GM08714 (cell line): ENCODE measurements around the gene NFATC3.
"Not testable (repeated sequence)": the region's sequence is repeated elsewhere in the genome, so short reads cannot be mapped to it uniquely, and the experiment has no call there.

Source experiments
- H3K4me3 ChIP-seq: fragments of 200-500 bp; sonication (Bioruptor generic); 2 replicates; pipeline ENCODE4 v1.5.1; 2014; ENCODE audit warnings: mild to moderate bottlenecking, low read length, inconsistent platforms
- ZNF274 ChIP-seq: IDR thresholded peaks from 2 replicates; pipeline ENCODE4 v1.6.1; 2012; ENCODE audit warnings: mild to moderate bottlenecking, low read depth, low read length

The NFATC3 gene

GRCh38 chr16:68136515-68136914, 51.3 kb downstream of the NFATC3 start:
- no peak overlapping the region for H3K4me3 ChIP-seq
- TF ChIP-seq ZNF274, result no peak

DNA sequence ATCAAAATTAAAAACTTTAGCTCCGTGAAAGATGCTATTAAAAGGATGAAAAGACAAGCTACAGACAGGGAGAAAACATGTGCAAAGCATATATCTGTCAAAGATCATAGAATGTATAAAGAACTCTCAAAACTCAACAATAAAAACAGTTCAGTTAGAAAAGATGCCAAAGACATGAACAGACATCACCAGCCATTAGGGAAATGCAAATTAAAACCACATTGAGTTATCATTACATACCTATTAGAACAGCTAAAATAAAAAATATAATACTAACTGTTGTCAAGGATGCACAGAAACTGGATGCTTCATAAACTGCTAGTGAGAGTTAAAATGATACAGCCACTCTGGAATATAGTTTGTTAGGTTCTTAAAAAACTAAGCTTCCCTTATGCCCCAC, 58.8 kb downstream of the NFATC3 start:
- H3K4me3 ChIP-seq, result no peak overlapping the region
- no peak for TF ChIP-seq ZNF274

- TF ChIP-seq ZNF274, result no peak
- H3K4me3 ChIP-seq, result no peak overlapping the region
These were observed 61.4 kb downstream of the NFATC3 start for GRCh38 chr16:68146585-68146984.

GRCh38 chr16:68147444-68147843, 62.3 kb downstream of the NFATC3 start:
- TF ChIP-seq ZNF274, result no peak
- no peak overlapping the region for H3K4me3 ChIP-seq

DNA sequence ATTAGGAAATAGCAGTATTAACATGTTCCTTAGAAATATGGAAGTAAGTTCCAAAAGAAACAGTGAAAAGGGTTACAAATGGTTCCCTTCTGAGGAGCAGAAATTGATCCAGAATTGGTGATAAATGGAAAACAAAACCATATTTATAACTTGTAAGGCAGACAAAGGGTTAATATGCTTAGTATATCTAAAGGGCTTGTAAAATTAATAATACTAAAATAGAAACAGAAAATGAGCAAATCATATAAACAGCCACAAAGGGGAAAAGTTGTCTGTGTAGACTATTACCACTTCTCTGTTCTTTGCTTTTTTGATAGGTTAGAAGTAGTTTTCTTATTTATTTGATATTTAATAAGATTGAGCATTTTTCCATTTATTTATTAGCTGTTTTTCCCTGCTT, 64.4 kb downstream of the NFATC3 start:
- no peak for TF ChIP-seq ZNF274
- no peak overlapping the region for H3K4me3 ChIP-seq

GRCh38 chr16:68155425-68155824, 70.3 kb downstream of the NFATC3 start:
- no peak for TF ChIP-seq ZNF274
- H3K4me3 ChIP-seq, result no peak overlapping the region

GRCh38 chr16:68162413-68162812, 77.2 kb downstream of the NFATC3 start:
- H3K4me3 ChIP-seq, result no peak overlapping the region
- TF ChIP-seq ZNF274, result no peak

DNA sequence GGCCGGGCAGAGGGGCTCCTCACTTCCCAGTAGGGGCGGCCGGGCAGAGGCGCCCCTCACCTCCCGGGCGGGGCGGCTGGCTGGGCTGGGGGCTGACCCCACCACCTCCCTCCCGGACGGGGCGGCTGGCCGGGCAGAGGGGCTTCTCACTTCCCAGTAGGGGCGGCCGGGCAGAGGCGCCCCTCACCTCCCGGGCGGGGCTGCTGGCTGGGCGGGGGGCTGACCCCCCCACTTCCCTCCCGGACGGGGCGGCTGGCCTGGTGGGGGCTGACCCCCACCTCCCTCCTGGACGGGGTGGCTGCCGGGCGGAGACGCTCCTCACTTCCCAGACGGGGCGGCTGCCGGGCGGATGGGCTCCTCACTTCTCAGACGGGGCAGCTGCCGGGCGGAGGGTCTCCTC, 78.1 kb downstream of the NFATC3 start:
- not testable (repeated sequence) for H3K4me3 ChIP-seq

- no peak overlapping the region for H3K4me3 ChIP-seq
- no peak for TF ChIP-seq ZNF274
These were observed 81.1 kb downstream of the NFATC3 start for GRCh38 chr16:68166264-68166663.

DNA sequence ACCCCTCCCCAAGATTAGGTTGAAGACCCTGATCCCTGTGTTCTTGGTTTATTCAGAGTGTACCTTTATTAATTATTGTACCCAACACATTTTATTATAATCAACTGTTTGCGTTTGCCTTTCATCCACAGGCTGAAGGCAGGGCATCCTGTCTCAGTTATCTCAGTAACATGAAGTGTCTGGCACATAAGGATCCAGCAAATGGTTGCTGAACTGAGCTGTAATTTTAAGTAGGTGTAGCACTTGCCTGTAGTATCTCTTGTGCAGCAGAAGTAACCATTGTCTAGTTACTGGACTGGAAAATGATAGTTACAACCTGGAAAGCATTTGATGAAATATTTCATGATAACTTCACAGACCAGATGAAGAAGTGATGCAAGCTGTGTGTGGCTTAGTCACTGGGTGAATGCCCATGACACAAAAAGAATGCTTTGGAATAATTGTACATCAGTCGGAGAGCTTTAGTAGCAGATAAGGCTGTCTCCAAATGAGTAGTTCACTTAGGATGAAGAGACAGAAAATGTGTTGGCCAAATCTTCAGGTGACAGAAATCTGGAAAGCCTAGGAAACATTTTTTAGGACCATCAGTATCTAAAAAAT, 94.1 kb downstream of the NFATC3 start:
- no peak for TF ChIP-seq ZNF274
- no peak overlapping the region for H3K4me3 ChIP-seq

DNA sequence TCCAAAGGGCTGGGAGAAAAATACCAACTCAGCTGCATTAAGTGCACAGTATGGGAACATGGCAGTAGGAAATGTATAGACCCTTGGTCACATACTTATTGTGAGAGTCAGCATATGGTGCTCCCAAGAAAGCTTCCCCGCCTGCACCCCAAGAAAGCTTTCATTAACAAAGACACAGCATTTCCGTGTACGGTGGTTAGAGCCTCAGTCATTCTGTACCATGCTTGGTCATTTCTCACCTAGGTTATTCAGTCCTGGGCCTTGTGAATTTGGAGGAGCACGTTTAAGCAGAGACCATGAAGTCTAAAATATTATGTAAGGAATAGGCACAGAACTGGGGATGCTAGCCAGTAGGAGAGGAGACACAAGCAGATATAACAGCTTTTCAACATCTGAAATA, 94.7 kb downstream of the NFATC3 start:
- H3K4me3 ChIP-seq, result no peak overlapping the region
- no peak for TF ChIP-seq ZNF274

DNA sequence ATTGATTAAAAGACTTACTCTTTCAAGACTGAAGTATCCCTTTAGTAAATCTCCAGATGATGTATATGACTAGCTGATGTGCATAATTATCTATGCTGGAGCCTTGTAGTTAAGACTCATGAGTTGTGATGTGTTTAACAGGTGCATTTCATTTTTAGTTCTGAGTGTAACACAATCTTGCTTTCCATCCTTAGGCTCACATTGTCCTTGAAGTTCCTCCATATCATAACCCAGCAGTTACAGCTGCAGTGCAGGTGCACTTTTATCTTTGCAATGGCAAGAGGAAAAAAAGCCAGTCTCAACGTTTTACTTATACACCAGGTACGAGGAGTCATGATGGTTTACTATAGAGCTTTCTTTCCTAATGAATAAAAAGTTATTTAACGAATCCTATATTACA, 97.9 kb downstream of the NFATC3 start:
- no peak overlapping the region for H3K4me3 ChIP-seq
- no peak for TF ChIP-seq ZNF274

DNA sequence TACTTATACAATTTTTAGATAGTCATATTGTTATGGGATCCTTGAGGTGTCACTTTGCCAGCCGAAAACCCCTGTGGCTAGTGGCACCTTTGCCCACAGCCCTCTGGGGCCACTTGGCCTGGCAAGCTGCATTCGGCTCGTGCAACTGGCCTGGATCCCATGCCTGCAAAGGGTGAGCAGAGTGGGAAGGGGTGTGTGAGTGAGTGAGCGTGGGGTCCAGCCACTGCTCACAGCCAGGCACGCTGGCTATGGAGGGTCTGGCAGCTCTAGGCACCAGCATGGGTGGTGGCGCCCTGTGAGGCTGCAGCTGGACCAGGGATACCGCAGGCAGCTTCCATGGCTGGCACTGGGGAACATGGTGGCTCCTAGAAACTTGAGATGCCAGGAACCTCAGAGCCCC, 101.7 kb downstream of the NFATC3 start:
- H3K4me3 ChIP-seq, result no peak overlapping the region
- no peak for TF ChIP-seq ZNF274

DNA sequence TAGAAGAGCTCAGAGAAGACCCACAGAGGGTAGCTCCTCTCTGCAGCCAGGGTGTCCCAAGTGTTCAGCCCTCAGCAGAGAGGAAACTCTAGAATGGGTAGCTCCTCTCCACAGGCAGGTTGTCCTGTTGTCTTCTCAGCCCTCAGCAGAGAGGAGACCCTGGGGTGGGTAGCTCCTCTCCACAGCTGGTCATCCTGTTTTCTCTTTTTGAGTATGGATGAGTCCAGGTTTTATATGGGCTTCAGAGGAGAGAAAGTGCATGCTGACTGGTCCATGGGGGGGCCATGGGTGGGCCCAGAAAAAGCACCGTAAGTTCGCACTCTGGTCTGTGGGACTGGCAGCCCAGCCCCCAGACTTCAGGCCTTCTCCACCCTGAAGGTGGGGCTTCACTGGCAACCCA, 102.3 kb downstream of the NFATC3 start:
- TF ChIP-seq ZNF274, result no peak
- H3K4me3 ChIP-seq, result no peak overlapping the region

DNA sequence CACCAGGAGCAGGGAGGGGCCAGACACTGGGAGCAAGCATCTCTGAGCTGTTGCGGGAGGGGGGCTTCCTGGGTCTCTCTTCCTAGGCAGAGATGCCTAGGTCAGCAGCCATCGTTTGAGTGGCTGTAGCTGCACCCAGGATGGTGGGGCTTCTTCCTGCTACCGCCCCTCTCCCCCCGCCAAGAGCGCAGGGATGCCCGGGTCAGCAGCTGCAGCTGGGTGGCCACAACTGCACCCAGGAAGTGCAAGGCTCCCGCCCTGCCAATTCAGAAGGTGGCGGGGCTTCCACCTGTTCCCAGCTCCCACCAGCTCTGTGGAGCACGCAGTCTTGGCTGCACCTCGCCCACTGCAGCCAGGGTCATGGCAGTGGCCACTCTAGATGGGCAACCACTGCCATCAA, 103.0 kb downstream of the NFATC3 start:
- TF ChIP-seq ZNF274, result no peak

DNA sequence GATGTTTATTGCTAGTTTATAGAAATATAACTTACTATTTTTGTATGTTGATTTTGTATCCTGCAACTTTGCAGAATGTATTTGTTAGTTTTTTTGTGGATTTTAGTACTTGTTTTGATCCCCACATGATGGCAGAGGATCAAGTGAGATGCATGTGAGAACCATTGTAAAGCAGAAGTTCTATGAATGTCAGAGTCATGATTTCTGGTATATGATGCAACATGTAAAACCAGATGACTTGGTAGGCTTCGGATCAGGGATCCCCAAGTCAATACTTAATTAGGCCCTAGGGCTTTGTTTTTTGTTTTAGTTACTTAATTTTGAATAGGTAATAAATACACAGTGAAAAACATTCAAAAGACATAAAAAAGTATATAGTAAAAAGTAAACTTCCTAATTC, 104.9 kb downstream of the NFATC3 start:
- no peak overlapping the region for H3K4me3 ChIP-seq
- no peak for TF ChIP-seq ZNF274

More for the DNA sequence above, 103.0 kb downstream of the NFATC3 start:
- H3K4me3 ChIP-seq, result no peak overlapping the region
